Transverse colon (tissue), 4 donors: ENCODE measurements around the gene ADAM22. TPM values are rescaled to one million over a fixed set of nuclear protein-coding genes. Genes with fewer than 3 reads are reported as not detected.

Source experiments
- DNase-seq: peaks from one replicate; pipeline ENCODE4 v3.0.0-alpha.2; 2019
- H3K27ac ChIP-seq, 4 donors: fragments of 200-600 bp; sonication (generic); 2 replicates each; pipeline ENCODE4 v1.5.1; 2016 to 2018; ENCODE audit warnings: inconsistent platforms in 4 of 4
- H3K27me3 ChIP-seq: fragments of 200-600 bp; sonication (generic); 2 replicates; pipeline ENCODE4 v1.5.1; 2017; ENCODE audit warnings: inconsistent platforms
- H3K36me3 ChIP-seq, 4 donors: fragments of 200-600 bp; sonication (generic); 2 replicates each; pipeline ENCODE4 v1.5.1; 2017 to 2019; ENCODE audit warnings: inconsistent platforms in 4 of 4
- H3K4me1 ChIP-seq, 4 donors: fragments of 200-600 bp; sonication (generic); 2 replicates each; pipeline ENCODE4 v1.5.1; 2017 to 2020; ENCODE audit warnings: inconsistent platforms in 4 of 4
- H3K4me3 ChIP-seq, 4 donors: fragments of 200-600 bp; sonication (generic); 1 replicate in 1 of 4; 2 replicates in 3 of 4; pipeline versions ENCODE4 v1.5.1 to v1.6.1; 2017 to 2019; ENCODE audit warnings: inconsistent platforms in 4 of 4
- H3K9me3 ChIP-seq, 2 donors: fragments of 200-600 bp; sonication (generic); 2 replicates each; pipeline ENCODE4 v1.5.1; 2017 to 2019; ENCODE audit warnings: inconsistent platforms in 2 of 2
- CTCF ChIP-seq, 5 experiments: fragments of 200-600 bp in 3 of 5; fragments of 450-650 bp in 2 of 5; sonication (generic) in 3 of 5; IDR thresholded peaks; 1 replicate in 2 of 5; 2 replicates in 3 of 5; pipeline ENCODE4 v1.5.1; 2016 to 2017; ENCODE audit warnings: antibody characterized with exemption in 5 of 5, inconsistent platforms in 3 of 5, mild to moderate bottlenecking in 2 of 5, moderate library complexity in 1 of 5
- EP300 ChIP-seq: sonication (generic); formaldehyde crosslinking; IDR thresholded peaks from one replicate; pipeline ENCODE4 v1.6.1; 2017; ENCODE audit warnings: antibody characterized with exemption, low read depth
- POLR2A ChIP-seq: fragments of 450-650 bp; IDR thresholded peaks from one replicate; pipeline ENCODE4 v1.6.1; 2016; ENCODE audit warnings: antibody characterized with exemption, mild to moderate bottlenecking, moderate library complexity
- POLR2AphosphoS5 ChIP-seq, 3 donors: sonication (generic); formaldehyde crosslinking; IDR thresholded peaks; one replicate each; pipeline ENCODE4 v1.6.1; 2016; ENCODE audit warnings: antibody characterized with exemption in 3 of 3
- WGBS, 2 donors: methylation state at CpG; one replicate each; pipeline ENCODE4 v1.1.5; 2018; ENCODE audit warnings: low coverage in 1 of 2; 5-methylcytosine and 5-hydroxymethylcytosine counted together
- in situ Hi-C, 4 donors: fragments of 200-750 bp; cut with MboI; loops; one replicate each; pipeline versions ENCODE4 v1.15.0 to v1.15.1; 2017; ENCODE audit warnings: low sequenced_read_pairs in 3 of 4, low pct_ligation_motif_present in 1 of 4, low pct_unique_long_range_greater_than_20kb in 1 of 4
- intact Hi-C: fragments of 100-400 bp; cut with DNase I; formaldehyde crosslinking; loops from one replicate; pipeline ENCODE4 v1.15.1; 2023; ENCODE audit warnings: low total_unique reads
- total RNA-seq, 4 donors: library from RNA; depleted of rRNA; stranded (reverse); fragments of >200 nt; gene quantifications; one replicate each; pipeline ENCODE4 v1.1.0, GENCODE V29; 2016

ADAM22 gene
- total RNA-seq, 4 donors from 2014 or later, result 3.8 to 17.3 (median 6.0) TPM

GRCh38 chr7:88217675-88218428 lies 283.8 kb downstream of the ADAM22 start:
- TF ChIP-seq POLR2A, result no peak
- TF ChIP-seq EP300, result no peak
- TF ChIP-seq POLR2AphosphoS5 (IDR thresholded peaks at IDR 0.05), result no peak
- no peak for TF ChIP-seq CTCF (IDR thresholded peaks at IDR 0.05)
- no peak for DNase-seq
- Histone ChIP-seq H3K27ac (peak overlapping the region; percentile 92 to 96 (median 93)), H3K4me1 (peaks cover 3 to 45% (median 24%) of the 10 kb centered on the region in 4 donors), H3K27me3 (no peaks in the 10 kb centered on the region), H3K36me3 (peaks cover 0 to 36% (median 14%) of the 10 kb centered on the region in 4 donors), H3K4me3 (peak overlapping the region in 3 of 4 donors; percentile 89 to 93 (median 92)), H3K9me3 (no peaks in the 10 kb centered on the region)
- intact Hi-C loops (loop anchor here (10.0 kb wide), 1 partner anchor 853 kb away; no protein-coding TSS in a partner anchor), in situ Hi-C loops (no loop called here)
- 0 to 21% methylated on average over 1 of the region's 1 CpG for WGBS, 2 donors

- TF ChIP-seq EP300, result no peak
- TF ChIP-seq POLR2A, result no peak
- TF ChIP-seq CTCF (IDR thresholded peaks at IDR 0.05), result no peak
- TF ChIP-seq POLR2AphosphoS5 (IDR thresholded peaks at IDR 0.05), result no peak
- intact Hi-C loops, result loop anchor here (10.0 kb wide), 1 partner anchor 854 kb away; no protein-coding TSS in a partner anchor
- H3K36me3 ChIP-seq, result peaks cover 0 to 31% (median 13%) of the 10 kb centered on the region in 4 donors
- in situ Hi-C loops, result no loop called here
- H3K27me3 ChIP-seq, result no peaks in the 10 kb centered on the region
- H3K9me3 ChIP-seq, result no peaks in the 10 kb centered on the region
- peaks cover 3 to 44% (median 24%) of the 10 kb centered on the region in 4 donors for H3K4me1 ChIP-seq
- no peak for DNase-seq
- H3K4me3 ChIP-seq, result peak overlapping the region in 3 of 4 donors; percentile 89 to 93 (median 92)
- 18 to 34% methylated on average over 5 of the region's 5 CpGs for WGBS, 2 donors
- H3K27ac ChIP-seq, result peak overlapping the region; percentile 92 to 96 (median 93)
Measured at GRCh38 chr7:88218429-88218745, 284.3 kb downstream of the ADAM22 start.

GRCh38 chr7:88218836-88219605 lies 285.0 kb downstream of the ADAM22 start:
- in situ Hi-C loops, result no loop called here
- Histone ChIP-seq H3K4me1 (peaks cover 3 to 43% (median 24%) of the 10 kb centered on the region in 4 donors), H3K4me3 (peak overlapping the region; percentile 85 to 93 (median 90)), H3K9me3 (no peaks in the 10 kb centered on the region), H3K27ac (peak overlapping the region; percentile 92 to 96 (median 93)), H3K36me3 (peaks cover 0 to 24% (median 10%) of the 10 kb centered on the region in 4 donors), H3K27me3 (no peaks in the 10 kb centered on the region)
- TF ChIP-seq POLR2A (peak; percentile 54), EP300 (no peak), CTCF (IDR thresholded peaks at IDR 0.05) (no peak), POLR2AphosphoS5 (IDR thresholded peaks at IDR 0.05) (peak in 2 of 3 donors; percentile 35 to 39)
- 1 to 8% methylated on average over 8 to 27 of the region's 27 CpGs for WGBS, 2 donors
- peak; percentile 80 for DNase-seq
- intact Hi-C loops, result loop anchor here (10.0 kb wide), 1 partner anchor 854 kb away; no protein-coding TSS in a partner anchor
